NCI-H510A treated with DMSO at 0.1 percent for 48 hours (cell line): Measurements from ENCODE around the gene ABCA13.

Source experiments
- DNase-seq: peaks from one replicate; lab custom pipeline; 2025; lab: John Stamatoyannopoulos, UW

ABCA13 gene

DNA sequence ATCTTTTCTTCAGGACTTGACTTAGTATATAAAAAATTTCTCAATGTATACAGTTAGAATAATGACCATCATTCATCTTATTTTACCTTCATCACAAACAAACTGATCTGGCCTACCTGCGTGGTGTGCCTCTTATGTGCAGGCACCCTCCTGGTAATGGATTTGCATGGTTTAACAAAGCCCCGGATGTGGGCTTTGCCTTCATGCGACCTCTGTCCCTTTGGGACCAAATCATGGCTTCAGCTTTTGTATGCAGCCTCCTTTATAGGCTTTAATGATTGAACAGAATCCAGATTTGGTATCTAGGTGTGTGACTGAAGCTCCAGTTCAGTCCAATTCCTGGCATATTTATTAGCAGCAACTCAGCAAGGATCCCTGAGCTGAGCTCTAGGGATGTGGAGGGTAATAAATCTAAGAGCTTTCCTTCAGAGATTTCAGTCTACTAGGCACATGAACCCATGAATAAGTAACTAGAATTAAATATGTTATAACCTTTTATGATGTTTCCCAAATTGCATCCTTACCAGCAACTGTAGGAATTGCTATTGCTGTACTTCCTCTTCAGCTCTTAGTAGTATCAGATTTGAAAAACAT is 256.9 kb downstream of the ABCA13 start:
- no peak for DNase-seq

DNA sequence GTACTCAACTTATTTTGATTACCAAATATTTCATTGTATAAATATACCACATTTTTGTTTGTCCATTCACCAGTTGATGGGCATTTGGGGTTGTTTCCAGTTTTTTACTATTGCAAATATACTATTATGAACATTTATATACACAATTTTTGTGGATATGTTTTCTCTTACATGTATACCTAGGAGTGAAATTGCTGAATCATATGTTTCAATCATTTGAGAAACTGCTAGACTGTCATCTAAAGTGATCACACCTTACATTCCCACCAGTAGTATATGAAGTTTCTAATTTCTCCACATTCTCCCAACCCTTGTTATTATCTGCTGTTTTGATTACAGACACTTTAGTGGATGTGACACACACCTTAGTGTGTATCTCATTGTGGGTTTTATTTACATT is 257.9 kb downstream of the ABCA13 start:
- no peak for DNase-seq

DNA sequence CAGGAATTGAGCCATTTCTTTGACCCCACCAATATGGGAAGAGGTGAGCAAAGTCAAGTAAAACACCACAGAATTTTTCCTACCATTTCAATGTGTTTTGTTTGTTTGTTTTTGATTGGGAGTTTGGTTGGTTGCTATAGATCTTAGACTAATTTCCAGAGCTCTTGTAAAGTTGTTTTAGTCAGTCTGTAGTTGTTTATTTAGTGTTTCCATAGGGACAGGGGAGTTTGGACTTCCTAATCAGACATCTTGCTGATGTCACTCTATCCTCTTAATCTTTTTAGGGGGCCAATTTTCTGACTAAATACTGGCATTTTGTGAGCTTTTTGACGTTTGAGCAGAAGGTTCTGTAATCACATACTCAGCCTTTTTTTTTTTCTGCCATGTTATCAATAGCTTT is 266.9 kb downstream of the ABCA13 start:
- no peak for DNase-seq

DNA sequence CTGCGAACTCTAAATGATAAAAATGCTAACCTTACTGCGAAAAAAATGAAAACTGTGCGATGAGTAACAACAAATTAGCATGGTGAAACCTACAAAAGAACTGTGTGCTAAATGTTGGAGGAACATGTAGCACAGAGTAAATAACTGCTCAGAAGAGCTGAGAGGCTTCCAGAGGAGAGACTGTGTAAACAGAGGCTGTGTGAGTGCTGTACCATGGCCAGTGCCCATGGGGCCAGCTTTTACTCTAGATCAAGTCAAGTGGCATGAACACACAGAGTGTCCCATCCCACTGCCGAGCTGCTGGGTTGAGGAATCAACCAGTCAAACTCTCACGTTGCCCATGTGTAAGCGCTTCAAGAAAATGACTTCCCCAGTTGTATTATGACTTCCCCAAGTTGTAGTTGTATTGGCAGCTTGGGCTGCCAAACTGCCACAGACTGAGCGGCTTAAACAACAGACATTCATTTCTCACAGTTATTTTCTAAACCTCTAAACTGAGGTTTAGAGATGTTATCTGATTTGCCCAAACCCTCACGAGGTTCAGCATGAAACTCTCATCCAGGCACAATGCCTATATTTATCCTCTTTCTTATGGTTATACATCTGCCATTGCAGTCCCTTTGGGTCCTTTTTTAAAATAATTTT is 270.7 kb downstream of the ABCA13 start:
- DNase-seq: no peak

DNA sequence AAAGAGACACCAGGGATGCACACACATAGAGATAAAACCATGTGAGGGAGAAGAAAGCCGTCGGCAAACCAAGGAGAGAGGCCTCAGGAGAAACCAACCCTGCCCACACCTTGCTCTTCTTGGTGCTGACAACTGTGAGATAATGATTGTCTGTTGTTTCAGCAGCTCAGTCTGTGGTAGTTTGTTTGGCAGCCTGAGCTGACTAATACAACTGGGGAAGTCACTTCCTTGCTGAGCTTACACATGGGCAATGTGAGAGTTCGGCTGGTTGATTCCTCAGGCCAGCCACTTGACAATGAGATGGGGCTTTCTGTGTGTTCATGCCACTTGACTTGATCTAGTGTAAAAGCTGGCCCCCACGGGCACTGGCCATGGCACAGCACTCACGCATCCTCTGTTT is 271.8 kb downstream of the ABCA13 start:
- DNase-seq: no peak

DNA sequence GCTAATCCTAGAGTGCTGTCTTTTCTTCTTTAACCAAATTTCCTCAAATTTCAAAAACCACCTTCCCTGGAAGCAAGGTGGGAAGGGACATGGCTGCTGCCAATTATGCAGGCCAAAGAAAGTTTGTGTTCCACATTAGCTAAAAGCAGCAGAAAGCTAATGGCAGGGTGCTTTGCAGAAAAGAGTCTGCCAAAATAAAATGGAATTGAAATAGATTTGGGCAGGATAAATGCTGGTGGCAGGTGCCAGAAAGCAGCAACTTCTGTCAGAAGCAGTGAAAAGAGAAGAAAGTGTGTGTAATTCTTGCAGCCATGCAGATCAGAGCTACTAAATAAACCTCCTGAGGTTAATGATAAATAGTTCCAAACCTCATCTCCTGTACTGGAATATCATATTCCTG is 275.5 kb downstream of the ABCA13 start:
- DNase-seq: no peak

DNA sequence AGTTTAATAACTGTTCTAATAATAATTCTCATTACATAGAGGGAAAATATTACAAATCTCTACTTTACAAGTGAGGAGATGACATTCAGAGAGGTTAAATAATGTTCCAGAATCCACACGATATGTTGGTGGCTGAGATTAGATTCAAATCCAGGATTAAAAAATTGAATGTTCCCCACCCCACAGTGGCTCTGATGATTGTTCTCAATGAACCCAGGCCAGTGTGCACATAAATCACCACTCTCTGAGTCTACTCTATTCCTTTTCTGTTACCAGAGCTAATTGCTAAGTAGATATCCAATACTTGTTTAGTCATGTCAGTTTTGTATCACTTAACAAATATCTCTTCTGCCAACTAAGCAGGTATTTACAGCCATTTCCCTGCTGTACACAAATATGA is 281.0 kb downstream of the ABCA13 start:
- no peak for DNase-seq

DNA sequence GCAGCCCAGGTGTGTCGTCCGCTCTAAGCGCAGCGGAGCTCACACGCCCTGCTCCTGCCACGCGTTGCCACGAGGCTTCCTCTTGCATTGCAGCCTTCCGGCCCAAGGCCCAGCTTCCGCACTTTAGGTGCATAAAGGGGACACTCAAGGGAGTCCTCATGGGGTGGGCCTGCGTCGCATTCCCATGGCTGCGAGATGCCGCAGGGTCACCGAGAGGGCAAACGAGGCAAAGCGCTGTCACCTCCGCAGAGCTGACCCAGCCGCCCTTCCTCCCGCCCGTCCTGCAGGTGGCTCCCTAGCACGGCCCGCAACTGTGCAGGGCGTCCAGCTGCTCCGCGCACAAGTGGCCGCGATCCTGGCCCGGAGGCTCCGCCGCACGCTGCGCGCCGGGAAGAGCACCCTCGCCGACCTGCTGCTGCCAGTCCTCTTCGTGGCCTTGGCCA is 283.5 kb downstream of the ABCA13 start:
- DNase-seq: no peak

DNA sequence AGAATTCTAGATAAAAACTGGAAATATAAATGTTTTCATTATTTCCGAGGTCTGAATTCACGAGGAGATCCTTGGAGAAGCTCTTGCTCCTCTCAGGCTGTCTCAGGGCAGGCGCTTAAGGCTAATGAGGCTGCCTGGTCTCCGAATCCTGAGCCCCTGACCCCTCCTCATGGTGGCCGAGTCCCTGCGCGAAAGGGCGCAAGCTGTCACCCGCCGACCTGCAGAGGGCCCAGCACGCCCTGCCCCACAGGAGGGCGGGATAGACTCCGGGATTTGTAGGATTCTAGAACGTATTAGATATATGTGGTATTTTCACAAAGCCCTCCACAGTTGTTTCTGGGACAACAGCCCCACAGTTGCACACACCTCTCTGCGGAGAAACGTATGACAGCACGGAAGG is 284.1 kb downstream of the ABCA13 start:
- DNase-seq: no peak

DNA sequence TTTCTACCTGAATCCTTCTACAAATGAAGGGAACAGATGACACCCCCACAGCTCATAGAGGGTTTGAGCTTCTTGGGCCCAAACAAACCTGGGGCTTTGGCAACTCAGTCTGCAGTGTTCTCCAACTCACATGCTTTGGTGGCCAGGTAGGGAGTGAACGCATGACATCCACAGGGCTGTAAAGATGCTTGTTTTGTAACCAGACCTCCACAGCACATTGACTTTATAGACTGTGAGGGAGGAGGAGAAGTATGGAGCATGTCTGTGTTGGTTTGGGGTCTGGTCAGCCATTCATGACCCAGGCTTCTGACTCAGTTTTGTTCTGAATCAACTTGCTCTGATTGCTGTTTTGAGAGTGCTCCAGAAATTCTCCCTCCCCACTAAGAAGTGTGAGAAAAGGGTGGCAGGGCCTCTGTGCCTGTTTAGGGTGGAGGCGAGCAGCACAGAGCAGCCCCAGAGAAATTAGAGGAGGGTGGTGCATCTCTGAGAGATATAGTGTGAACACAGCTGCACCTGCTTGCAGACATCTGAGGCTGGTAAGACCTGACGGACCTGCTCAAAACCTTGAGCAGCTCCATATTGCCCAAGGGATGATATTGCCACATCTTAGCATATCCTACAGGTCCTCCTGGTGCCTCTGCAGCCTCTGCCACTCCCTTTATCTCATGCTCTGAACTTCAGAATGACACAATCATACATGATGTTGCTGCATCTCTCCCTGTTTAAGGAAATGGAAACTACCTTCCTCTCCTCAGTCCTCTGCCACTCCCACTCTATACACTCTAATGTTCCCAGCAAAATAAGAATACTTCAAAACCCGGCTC is 287.7 kb downstream of the ABCA13 start:
- DNase-seq: no peak

DNA sequence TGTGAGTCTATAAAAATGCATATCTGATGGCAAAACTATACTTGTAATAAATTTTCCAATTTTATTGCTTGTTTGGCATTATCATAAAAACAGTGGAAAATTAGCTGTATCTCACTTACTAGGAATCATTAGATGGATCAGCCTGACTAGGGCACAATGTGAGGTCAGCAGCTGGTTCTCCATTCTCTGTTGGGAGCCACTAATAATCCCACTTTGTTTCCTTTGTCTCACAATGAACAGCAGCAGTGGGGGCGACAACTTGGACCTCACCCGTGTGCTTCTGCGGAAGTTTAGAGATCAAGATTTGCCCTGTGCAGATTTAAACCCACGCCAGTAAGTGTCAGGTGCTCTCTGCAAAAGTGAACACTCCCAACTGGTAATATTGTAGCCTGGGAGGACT is 295.5 kb downstream of the ABCA13 start:
- DNase-seq: no peak

DNA sequence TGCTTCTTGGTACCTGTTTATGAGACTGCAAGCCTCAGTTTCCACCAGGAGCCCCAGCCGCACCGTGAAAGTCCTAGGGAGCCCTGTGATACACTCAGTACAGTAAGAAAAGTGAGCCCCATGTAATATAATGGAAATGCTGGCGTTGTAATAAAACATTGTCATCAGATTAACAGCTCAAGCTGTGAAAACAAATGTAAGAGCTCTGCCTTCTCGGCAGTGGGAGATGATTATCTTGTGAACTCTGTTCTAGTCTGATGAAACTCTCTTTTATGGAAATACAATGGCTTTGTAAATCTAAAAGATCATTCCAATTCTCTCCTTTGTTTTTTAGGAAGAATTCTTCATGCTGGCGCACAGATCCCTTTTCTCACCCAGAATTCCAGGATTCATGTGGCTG is 299.9 kb downstream of the ABCA13 start:
- no peak for DNase-seq

DNA sequence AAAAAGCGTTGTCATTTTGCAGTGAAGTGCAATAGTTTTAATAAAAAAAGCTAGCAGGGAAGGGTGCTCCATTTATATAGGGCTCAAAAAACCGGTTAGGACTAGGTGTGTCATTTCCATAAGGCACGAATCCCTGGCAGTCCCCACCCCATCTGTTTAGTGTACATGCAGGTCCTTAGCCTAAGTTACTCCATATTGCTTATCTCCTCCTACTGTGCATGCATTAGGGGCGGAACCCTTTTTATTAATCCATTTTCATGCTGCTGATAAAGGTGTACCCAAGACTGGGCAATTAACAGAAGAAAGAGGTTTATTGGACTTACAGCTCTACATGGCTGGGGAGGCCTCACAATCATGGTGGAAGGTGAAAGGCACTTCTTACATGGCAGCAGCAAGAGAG is 301.4 kb downstream of the ABCA13 start:
- DNase-seq: no peak

DNA sequence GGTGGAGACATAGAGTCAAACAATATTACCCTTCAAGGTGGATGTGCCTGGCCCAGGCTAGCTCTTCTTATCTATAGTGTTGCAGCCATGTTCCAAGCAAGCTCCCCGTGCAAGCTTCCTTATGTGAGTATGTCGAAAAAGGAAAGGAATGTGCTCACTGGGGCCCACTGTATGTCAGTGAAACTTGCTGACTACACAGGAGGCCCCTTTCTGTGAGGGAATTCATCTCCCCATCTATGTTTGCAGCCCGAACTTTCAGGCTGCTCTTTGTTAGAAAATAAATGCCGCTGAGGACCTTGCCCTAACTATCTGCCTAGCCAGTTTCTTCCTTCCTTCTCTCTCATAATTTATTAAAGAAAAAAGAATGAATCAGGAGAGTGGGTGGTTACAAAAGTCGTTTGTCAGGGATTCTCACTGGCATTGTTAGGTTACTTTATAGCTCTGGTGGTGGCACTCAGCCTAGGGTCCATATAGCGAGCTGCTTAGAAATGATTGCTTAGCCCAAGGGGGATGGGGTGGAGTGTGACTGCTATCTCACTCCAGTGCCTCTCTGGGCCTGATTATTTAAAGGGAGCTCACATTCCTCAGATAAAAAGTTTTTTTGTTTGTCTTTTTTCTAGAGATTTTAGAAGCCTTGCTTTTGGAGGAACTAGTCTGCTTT is 302.1 kb downstream of the ABCA13 start:
- no peak for DNase-seq

DNA sequence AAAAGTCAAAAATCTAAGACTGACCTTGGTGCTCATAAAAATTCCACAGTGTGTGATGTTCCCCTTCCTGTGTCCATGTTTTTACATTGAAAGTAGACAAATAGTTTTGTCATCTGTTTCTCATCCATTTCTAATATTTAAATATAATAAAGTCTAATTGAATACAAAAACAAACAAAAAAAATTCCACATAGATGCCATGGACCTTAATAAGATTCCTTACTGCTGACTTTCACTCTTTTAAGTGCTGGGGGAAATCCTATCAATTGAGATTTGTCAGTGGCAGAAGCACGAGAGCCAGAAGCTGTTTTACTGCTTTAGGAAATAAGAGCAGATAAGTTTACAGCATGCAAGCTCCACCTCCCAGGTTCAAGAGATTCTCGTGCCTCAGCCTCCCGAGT is 310.0 kb downstream of the ABCA13 start:
- no peak for DNase-seq

DNA sequence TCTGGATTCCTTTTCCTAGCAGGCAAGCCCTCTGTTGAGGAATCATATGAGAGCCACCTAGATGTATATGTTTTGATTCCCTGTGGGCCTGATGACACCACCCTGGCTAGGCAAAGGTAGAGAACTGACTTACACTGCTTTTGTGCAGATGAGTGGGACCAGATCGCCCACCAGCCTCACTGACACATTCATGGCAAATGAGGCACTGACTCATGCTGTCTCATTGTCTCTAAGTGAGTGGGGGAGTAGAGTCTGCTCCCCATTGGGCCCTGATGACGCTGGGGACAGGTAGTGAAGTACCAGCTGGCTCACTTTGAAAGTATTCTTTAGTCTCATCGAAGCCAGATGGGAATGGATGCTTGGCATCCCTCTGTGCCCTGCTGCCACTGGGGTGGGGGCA is 326.3 kb downstream of the ABCA13 start:
- no peak for DNase-seq

DNA sequence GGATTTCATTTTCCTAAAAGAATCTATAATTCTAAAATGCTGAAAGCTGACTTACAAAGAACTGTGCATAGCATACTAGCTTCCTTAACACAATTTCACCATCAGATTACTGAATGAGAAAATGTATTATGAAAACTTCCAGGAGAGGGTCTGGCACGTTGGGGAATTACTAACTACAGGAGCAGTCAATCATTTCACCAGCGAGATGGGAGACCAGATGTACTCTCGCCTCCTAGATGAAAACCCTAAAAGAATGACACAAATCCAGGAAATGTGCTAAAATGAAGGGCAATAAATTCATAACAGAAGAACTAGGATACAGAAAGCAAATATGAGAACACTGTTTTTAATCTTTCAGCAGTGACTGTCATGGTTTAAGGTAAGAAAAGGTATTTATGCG is 330.8 kb downstream of the ABCA13 start:
- no peak for DNase-seq

DNA sequence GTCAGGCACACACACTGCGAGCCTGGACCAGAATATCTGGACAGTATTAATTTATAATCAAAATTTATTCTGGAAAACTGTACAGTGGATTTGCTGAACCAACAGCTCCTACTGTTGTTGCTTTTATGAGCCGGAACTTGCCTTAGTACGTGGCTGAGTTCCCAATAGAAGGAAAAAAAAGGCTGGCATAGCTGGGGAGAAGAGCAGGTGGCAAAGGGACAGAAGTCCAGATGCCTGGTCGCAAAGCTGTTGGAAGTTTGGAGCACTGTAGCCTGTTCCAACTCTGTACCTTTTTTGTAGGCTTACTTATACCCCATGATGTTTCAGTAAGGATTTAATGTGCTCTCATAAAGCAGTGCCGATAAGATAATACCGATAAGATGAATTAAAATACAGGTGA is 333.8 kb downstream of the ABCA13 start:
- no peak for DNase-seq

DNA sequence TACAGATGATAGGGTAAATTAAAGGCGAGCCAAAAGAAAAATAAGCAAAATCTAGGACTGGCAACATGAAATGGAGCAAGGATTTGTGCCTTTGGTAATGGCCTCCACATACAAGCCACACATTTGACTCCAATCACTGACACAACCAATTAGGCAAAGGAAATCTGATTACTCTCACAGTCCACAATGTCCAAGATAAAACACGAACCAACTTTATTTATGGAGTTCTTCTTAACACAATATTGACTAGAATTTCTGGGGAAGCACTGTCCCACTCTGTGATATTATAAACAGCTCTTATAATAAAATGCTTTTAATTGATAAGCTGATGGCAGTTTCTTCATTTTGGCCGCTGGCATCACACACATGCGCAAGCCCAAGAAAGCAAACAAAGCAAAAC is 334.2 kb downstream of the ABCA13 start:
- DNase-seq: no peak

DNA sequence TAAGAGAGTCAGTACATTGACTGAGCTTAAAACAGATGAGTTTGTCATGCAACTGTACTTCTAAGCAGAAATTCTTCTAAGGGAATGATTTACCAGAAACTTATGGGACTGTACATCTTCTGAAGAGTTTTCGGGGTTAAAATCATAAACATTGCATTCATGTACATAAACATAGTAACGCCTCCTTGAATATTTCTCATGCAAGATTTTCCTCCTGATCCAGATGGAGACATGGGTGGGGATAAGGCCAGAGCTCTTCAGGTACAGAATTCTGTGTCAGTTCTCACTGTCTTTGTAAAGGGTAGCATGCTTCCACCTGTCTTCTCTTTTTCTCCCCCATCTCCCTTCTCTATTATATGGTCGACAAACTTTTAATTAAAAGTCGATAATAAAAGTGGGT is 335.3 kb downstream of the ABCA13 start:
- no peak for DNase-seq

DNA sequence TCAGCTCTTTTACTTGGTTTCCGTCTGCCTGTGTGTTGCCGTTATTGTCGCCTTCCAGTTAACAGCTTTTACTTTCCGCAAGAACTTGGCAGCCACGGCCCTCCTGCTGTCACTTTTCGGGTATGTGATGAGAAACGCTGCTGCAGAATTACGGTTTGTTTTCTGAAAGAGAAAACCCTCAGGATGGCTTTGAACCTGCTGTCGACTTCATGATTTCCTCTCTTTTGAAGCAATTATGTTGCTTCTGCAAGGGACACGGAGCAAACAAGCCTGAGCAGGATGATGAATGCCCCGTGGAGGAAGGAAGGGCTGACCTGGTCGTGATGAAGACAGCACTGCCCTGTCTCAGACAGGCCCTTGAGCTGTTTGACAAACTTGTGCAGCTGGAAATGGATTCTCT is 339.8 kb downstream of the ABCA13 start:
- DNase-seq: no peak

DNA sequence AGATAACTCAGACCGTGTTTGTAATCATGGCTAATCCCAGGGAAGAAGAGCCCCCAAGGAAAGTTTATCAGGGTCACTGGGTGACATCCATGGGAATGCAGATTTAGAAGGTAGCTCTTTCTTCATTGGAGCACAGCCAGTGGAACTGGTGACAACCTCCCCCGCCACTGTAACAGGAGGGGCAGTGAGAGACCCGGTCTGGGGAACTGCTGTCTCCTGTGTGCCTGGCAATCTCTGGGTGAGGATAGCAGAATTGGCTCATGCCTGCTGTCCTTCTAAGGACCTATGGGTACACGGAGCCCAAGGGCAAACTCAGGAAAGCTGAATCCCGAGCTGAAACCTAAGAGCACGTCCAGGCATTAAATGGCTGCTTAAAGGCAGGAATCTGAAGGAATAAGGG is 341.6 kb downstream of the ABCA13 start:
- no peak for DNase-seq

DNA sequence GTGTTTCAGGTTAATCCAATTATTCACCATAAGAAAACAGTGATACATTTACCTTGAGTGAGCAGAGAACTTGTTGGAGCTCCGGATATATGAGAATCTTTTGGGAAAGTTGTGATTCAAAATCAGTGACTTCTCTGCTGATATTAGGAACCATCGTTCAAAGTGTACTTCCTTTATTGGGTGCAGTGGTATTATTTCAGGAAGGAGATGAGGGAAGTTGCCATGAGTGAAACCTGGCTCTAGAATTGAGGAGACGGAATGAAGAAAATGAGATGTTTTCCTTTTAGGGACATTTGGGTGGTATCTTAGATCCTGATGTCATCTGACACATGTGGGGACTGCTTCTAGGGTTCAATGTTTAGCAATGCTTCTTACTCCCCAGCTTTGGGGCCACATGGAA is 343.9 kb downstream of the ABCA13 start:
- DNase-seq: no peak
